HEK293T (cell line): ENCODE measurements around the gene THAP4.

Source experiments
- ARNT ChIP-seq: fragments of 450-650 bp; IDR thresholded peaks from 2 replicates; pipeline ENCODE4 v1.6.1; 2017; ENCODE audit warnings: mild to moderate bottlenecking
- BHLHE40 ChIP-seq: fragments of 450-650 bp; IDR thresholded peaks from 2 replicates; pipeline ENCODE4 v1.6.1; 2016; ENCODE audit warnings: mild to moderate bottlenecking, moderate library complexity, borderline replicate concordance
- ELF4 ChIP-seq: fragments of 450-650 bp; IDR thresholded peaks from 2 replicates; pipeline ENCODE4 v1.6.1; 2017; ENCODE audit warnings: antibody characterized with exemption
- FOXA1 ChIP-seq: fragments of 450-650 bp; IDR thresholded peaks from 2 replicates; pipeline ENCODE4 v1.6.1; 2016; ENCODE audit warnings: mild to moderate bottlenecking
- FOXK2 ChIP-seq: fragments of 450-650 bp; IDR thresholded peaks from 2 replicates; pipeline ENCODE4 v1.6.1; 2016; ENCODE audit warnings: mild to moderate bottlenecking
- FOXM1 ChIP-seq: fragments of 450-650 bp; IDR thresholded peaks from 2 replicates; pipeline ENCODE4 v1.6.1; 2017; ENCODE audit warnings: mild to moderate bottlenecking, borderline replicate concordance
- HDGF ChIP-seq: fragments of 450-650 bp; IDR thresholded peaks from 2 replicates; pipeline ENCODE4 v1.6.1; 2017; ENCODE audit warnings: antibody characterized with exemption, borderline replicate concordance
- LEF1 ChIP-seq: fragments of 450-650 bp; IDR thresholded peaks from 2 replicates; pipeline ENCODE4 v1.6.1; 2017; ENCODE audit warnings: mild to moderate bottlenecking, borderline replicate concordance
- PKNOX1 ChIP-seq: fragments of 450-650 bp; IDR thresholded peaks from 2 replicates; pipeline ENCODE4 v1.6.1; 2016
- SP1 ChIP-seq: fragments of 450-650 bp; IDR thresholded peaks from 2 replicates; pipeline ENCODE4 v1.6.1; 2017
- SUZ12 ChIP-seq: fragments of 450-650 bp; IDR thresholded peaks from 2 replicates; pipeline ENCODE4 v1.6.1; 2016; ENCODE audit warnings: mild to moderate bottlenecking
- TARDBP ChIP-seq: fragments of 450-650 bp; IDR thresholded peaks from 2 replicates; pipeline ENCODE4 v1.6.1; 2016
- ZNF384 ChIP-seq: fragments of 450-650 bp; IDR thresholded peaks from 2 replicates; pipeline ENCODE4 v1.6.1; 2016

DNA sequence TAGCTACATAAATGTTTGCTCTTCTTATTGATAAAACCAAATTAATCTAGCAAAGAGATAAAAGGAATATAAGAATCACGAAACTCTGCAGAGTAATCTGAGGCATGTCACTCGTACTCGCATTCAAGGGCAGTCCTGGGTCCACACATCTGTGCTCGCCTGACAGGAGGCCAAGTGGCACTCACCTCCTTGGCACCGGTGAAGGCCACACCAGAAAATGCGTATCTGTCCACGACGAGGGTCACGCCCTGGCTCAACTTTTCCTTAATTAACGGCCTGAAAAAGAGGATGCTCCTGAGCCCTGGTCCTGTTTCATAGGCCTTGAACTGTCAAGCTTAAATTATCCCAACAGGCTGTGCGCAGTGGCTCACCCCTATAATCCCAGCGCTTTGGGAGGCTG, 43.1 kb upstream of the THAP4 start:
- TF ChIP-seq BHLHE40 = no peak
- no peak for TF ChIP-seq FOXM1
- no peak for TF ChIP-seq ELF4
- no peak for TF ChIP-seq ZNF384
- TF ChIP-seq LEF1 = no peak
- TF ChIP-seq HDGF = no peak
- no peak for TF ChIP-seq FOXK2
- no peak for TF ChIP-seq ARNT
- TF ChIP-seq FOXA1 = no peak
- TF ChIP-seq TARDBP = no peak
- no peak for TF ChIP-seq SUZ12
- TF ChIP-seq SP1 = no peak
- TF ChIP-seq PKNOX1 = no peak
